Inflammatory macrophage (primary cell): ENCODE measurements around the gene PYM1.
"Not testable (repeated sequence)": the region's sequence is repeated elsewhere in the genome, so short reads cannot be mapped to it uniquely, and the experiment has no call there.

Experiments used
- DNase-seq, 2 donors: peaks; one replicate each; pipeline ENCODE4 v3.0.0-alpha.2; 2020 to 2022

PYM1 gene

GRCh38 chr12:55908726-55909512 is 18.8 kb downstream of the PYM1 start:
- DNase-seq: no peak

GRCh38 chr12:55906056-55906455 is 21.6 kb downstream of the PYM1 start:
- no peak for DNase-seq

GRCh38 chr12:55901881-55902490 is 25.7 kb downstream of the PYM1 start:
- no peak for DNase-seq

GRCh38 chr12:55899082-55899481 is 28.6 kb downstream of the PYM1 start:
- peak in 1 of 2 donors; percentile 24 for DNase-seq

GRCh38 chr12:55893723-55894122 is 34.0 kb downstream of the PYM1 start:
- no peak for DNase-seq

GRCh38 chr12:55891310-55891709 is 36.4 kb downstream of the PYM1 start:
- DNase-seq: no peak

GRCh38 chr12:55885113-55885512 is 42.6 kb downstream of the PYM1 start:
- no peak for DNase-seq

- DNase-seq: no peak
Measured at GRCh38 chr12:55877824-55878223, 49.9 kb downstream of the PYM1 start.

- no peak for DNase-seq
Measured at GRCh38 chr12:55875704-55876467, 51.8 kb downstream of the PYM1 start.

- DNase-seq: no peak
Measured at GRCh38 chr12:55874443-55874842, 53.3 kb downstream of the PYM1 start.

- not testable (repeated sequence) for DNase-seq
Measured at GRCh38 chr12:55866454-55867004, 61.2 kb downstream of the PYM1 start.

GRCh38 chr12:55865327-55865726 is 62.4 kb downstream of the PYM1 start:
- DNase-seq: no peak

- not testable (repeated sequence) for DNase-seq
Measured at GRCh38 chr12:55862931-55863330, 64.8 kb downstream of the PYM1 start.

- DNase-seq: no peak
Measured at GRCh38 chr12:55862286-55862685, 65.4 kb downstream of the PYM1 start.

GRCh38 chr12:55861871-55862270 is 65.8 kb downstream of the PYM1 start:
- DNase-seq: no peak

- DNase-seq: no peak
Measured at GRCh38 chr12:55861396-55861795, 66.3 kb downstream of the PYM1 start.

GRCh38 chr12:55852740-55853139 is 75.0 kb downstream of the PYM1 start:
- DNase-seq: no peak
